ENCODE data around the gene ZNF556.

GRCh38 chr19:2848616-2849015, 18.5 kb upstream of the ZNF556 start:
- no peak for TF ChIP-seq PATZ1 (CRISPR knock-in tag; IDR thresholded peaks at IDR 0.05; ENCODE audit: borderline replicate concordance)
- TF ChIP-seq ARNTL (CRISPR knock-in tag; IDR thresholded peaks at IDR 0.05; ENCODE audit: borderline replicate concordance, low read depth), result no peak
- no peak for TF ChIP-seq PPARA (CRISPR knock-in tag; IDR thresholded peaks at IDR 0.05; ENCODE audit: borderline replicate concordance)
- no peak for TF ChIP-seq TOX (CRISPR knock-in tag; IDR thresholded peaks at IDR 0.05; ENCODE audit: borderline replicate concordance)
- TF ChIP-seq ISL1 (CRISPR knock-in tag; IDR thresholded peaks at IDR 0.05), result no peak
- TF ChIP-seq GLIS3 (CRISPR knock-in tag; IDR thresholded peaks at IDR 0.05), result no peak
- TF ChIP-seq ZNF565 (CRISPR knock-in tag; conservative IDR thresholded peaks at IDR 0.05; ENCODE audit: low read depth), result no peak
- TF ChIP-seq POU6F1 (CRISPR knock-in tag; IDR thresholded peaks at IDR 0.05; ENCODE audit: borderline replicate concordance, low read depth), result no peak
- TF ChIP-seq ZFP3 (CRISPR knock-in tag; IDR thresholded peaks at IDR 0.05), result no peak
- no peak for TF ChIP-seq OSR1 (CRISPR knock-in tag; IDR thresholded peaks at IDR 0.05)
- TF ChIP-seq ZC3H10 (CRISPR knock-in tag; IDR thresholded peaks at IDR 0.05), result no peak
- TF ChIP-seq CSRNP3 (CRISPR knock-in tag; IDR thresholded peaks at IDR 0.05), result no peak
